ENCODE measurements around the gene FRYL.

Gene FRYL

DNA sequence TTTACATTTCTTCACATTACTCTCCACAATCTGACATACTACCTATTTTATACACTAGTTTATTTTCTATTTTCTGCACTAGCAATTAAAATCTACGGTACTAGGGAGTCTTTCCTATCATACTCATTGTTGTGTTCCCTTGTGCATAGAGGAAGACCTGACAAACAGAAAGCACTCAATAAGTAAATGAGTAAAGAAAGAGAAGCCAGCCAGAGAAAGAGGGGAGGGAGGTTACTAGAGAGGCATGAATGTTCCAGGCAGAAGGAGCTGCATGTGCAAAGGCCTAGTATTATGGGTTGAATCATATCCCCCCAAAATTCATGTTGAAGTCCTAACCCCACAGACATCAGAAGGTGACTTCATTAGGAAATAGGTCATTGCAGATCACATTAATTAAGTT is 176.0 kb downstream of the FRYL start:
- H3K79me2 ChIP-seq (ENCODE audit: insufficient read depth, low read length), result no peaks in the 10 kb centered on the region
- H3K9me2 ChIP-seq (replicated peaks; ENCODE audit: low read depth, low read length), result no peaks in the 10 kb centered on the region
- H3F3A ChIP-seq (ENCODE audit: low read depth), result no peaks in the 10 kb centered on the region
- no peaks in the 10 kb centered on the region for H3K9me3 ChIP-seq (ENCODE audit: insufficient read depth, low read depth, low read length)
- H3K9ac ChIP-seq (ENCODE audit: low read depth, low read length, poor library complexity, severe bottlenecking), result no peak overlapping the region
- no peak overlapping the region for H2AFZ ChIP-seq (ENCODE audit: low read length)
- TF ChIP-seq, protein P1, sequence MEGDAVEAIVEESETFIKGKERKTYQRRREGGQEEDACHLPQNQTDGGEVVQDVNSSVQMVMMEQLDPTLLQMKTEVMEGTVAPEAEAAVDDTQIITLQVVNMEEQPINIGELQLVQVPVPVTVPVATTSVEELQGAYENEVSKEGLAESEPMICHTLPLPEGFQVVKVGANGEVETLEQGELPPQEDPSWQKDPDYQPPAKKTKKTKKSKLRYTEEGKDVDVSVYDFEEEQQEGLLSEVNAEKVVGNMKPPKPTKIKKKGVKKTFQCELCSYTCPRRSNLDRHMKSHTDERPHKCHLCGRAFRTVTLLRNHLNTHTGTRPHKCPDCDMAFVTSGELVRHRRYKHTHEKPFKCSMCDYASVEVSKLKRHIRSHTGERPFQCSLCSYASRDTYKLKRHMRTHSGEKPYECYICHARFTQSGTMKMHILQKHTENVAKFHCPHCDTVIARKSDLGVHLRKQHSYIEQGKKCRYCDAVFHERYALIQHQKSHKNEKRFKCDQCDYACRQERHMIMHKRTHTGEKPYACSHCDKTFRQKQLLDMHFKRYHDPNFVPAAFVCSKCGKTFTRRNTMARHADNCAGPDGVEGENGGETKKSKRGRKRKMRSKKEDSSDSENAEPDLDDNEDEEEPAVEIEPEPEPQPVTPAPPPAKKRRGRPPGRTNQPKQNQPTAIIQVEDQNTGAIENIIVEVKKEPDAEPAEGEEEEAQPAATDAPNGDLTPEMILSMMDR (conservative IDR thresholded peaks at IDR 0.05; ENCODE audit: low read length), result no peak
- no peak for TF ChIP-seq EZH2phosphoT487 (IDR thresholded peaks at IDR 0.05; ENCODE audit: borderline replicate concordance)
- H4K20me1 ChIP-seq (ENCODE audit: insufficient read depth, low read length, poor library complexity, severe bottlenecking), result no peaks in the 10 kb centered on the region
- no peak overlapping the region for H3K4me3 ChIP-seq (ENCODE audit: low read length, poor library complexity, severe bottlenecking)
- H3K27me3 ChIP-seq (ENCODE audit: insufficient read depth, low read length, poor library complexity, severe bottlenecking), result no peaks in the 10 kb centered on the region
- H3K36me3 ChIP-seq (ENCODE audit: insufficient read depth, low read length), result peaks cover 32% of the 10 kb centered on the region
- no peak overlapping the region for H3K4me2 ChIP-seq (ENCODE audit: low read depth, low read length, poor library complexity, severe bottlenecking)
- H3K4me1 ChIP-seq (ENCODE audit: insufficient read depth, low read length, poor library complexity, severe bottlenecking), result no peaks in the 10 kb centered on the region

DNA sequence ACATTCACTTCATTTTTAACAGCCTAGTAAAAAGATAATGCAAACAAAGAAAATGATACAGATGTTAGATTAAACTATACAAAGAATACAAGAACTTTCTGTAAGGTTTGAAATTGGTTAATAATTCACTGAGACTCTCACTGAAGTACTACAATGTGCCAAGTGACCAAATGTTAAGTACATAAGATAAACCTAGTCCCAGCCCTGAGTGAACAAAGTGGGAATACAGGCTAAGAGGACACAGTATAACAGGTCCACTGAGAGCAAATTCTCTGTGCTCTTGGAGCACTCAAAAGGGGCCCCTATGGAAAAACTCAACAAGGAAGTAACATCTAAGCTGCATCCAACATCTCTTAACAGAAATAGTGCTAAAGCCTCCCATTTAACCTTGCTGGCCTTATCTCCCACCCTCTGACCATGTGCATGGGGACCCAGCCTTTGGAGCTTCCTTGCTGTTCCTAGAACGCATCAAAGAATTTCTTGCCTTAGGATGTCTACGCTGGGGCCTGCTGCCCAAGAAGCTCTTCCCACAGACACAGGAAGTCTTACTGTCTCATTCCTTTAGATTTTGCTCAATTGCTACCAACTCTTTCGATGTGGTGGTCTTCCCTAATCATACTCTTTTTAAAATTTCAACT is 176.6 kb downstream of the FRYL start:
- no peak overlapping the region for H2AFZ ChIP-seq (ENCODE audit: low read length)
- H3K9ac ChIP-seq (ENCODE audit: low read depth, low read length, poor library complexity, severe bottlenecking), result no peak overlapping the region
- no peaks in the 10 kb centered on the region for H3K27me3 ChIP-seq (ENCODE audit: insufficient read depth, low read length, poor library complexity, severe bottlenecking)
- H3K4me1 ChIP-seq (ENCODE audit: insufficient read depth, low read length, poor library complexity, severe bottlenecking), result no peaks in the 10 kb centered on the region
- no peaks in the 10 kb centered on the region for H3K9me2 ChIP-seq (replicated peaks; ENCODE audit: low read depth, low read length)
- H3K36me3 ChIP-seq (ENCODE audit: insufficient read depth, low read length), result peaks cover 31% of the 10 kb centered on the region
- H4K20me1 ChIP-seq (ENCODE audit: insufficient read depth, low read length, poor library complexity, severe bottlenecking), result no peaks in the 10 kb centered on the region
- no peak overlapping the region for H3K4me2 ChIP-seq (ENCODE audit: low read depth, low read length, poor library complexity, severe bottlenecking)
- no peaks in the 10 kb centered on the region for H3K9me3 ChIP-seq (ENCODE audit: insufficient read depth, low read depth, low read length)
- H3F3A ChIP-seq (ENCODE audit: low read depth), result no peaks in the 10 kb centered on the region
- TF ChIP-seq EZH2phosphoT487 (IDR thresholded peaks at IDR 0.05; ENCODE audit: borderline replicate concordance), result no peak
- TF ChIP-seq, protein P1 (conservative IDR thresholded peaks at IDR 0.05; ENCODE audit: low read length), result no peak
- H3K79me2 ChIP-seq (ENCODE audit: insufficient read depth, low read length), result no peaks in the 10 kb centered on the region
- no peak overlapping the region for H3K4me3 ChIP-seq (ENCODE audit: low read length, poor library complexity, severe bottlenecking)

DNA sequence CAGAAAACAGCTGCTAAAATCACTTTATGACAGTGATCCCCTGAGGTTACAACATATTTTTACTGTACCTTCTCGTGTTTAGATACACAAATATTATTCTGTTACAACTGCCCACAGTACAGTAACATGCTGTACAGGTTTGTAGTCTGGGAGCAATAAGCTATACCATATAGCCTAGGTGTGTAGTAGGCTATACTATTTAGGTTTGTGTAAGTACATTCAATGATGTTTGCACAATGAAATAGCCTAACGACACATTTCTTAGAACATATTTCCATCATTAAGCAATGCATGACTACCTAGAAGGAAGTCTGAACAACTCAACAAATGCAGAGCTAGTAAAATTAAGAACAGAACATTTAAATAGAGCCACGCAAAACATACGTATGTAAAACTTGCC is 177.3 kb downstream of the FRYL start:
- H3F3A ChIP-seq (ENCODE audit: low read depth), result no peaks in the 10 kb centered on the region
- H3K9me3 ChIP-seq (ENCODE audit: insufficient read depth, low read depth, low read length), result no peaks in the 10 kb centered on the region
- H3K27me3 ChIP-seq (ENCODE audit: insufficient read depth, low read length, poor library complexity, severe bottlenecking), result no peaks in the 10 kb centered on the region
- no peak overlapping the region for H3K9ac ChIP-seq (ENCODE audit: low read depth, low read length, poor library complexity, severe bottlenecking)
- H3K79me2 ChIP-seq (ENCODE audit: insufficient read depth, low read length), result no peaks in the 10 kb centered on the region
- H2AFZ ChIP-seq (ENCODE audit: low read length), result no peak overlapping the region
- TF ChIP-seq, protein P1 (conservative IDR thresholded peaks at IDR 0.05; ENCODE audit: low read length), result no peak
- no peak for TF ChIP-seq EZH2phosphoT487 (IDR thresholded peaks at IDR 0.05; ENCODE audit: borderline replicate concordance)
- H3K36me3 ChIP-seq (ENCODE audit: insufficient read depth, low read length), result peaks cover 35% of the 10 kb centered on the region; the same call in 1 of the 2 replicates
- H3K4me2 ChIP-seq (ENCODE audit: low read depth, low read length, poor library complexity, severe bottlenecking), result no peak overlapping the region
- H4K20me1 ChIP-seq (ENCODE audit: insufficient read depth, low read length, poor library complexity, severe bottlenecking), result no peaks in the 10 kb centered on the region
- H3K9me2 ChIP-seq (replicated peaks; ENCODE audit: low read depth, low read length), result no peaks in the 10 kb centered on the region
- no peak overlapping the region for H3K4me3 ChIP-seq (ENCODE audit: low read length, poor library complexity, severe bottlenecking)
- no peaks in the 10 kb centered on the region for H3K4me1 ChIP-seq (ENCODE audit: insufficient read depth, low read length, poor library complexity, severe bottlenecking)

All from Loucy (cell line).